HG02885 (cell line): ENCODE measurements around the gene SRPRB.

Experiments
- ATAC-seq: cut with Tn5 transposase; IDR thresholded peaks from one replicate; pipeline ENCODE4 v1.9.1; 2021; ENCODE audit warnings: mild to moderate bottlenecking; ENCODE audit not compliant: unreplicated experiment, poor library complexity

The SRPRB gene

GRCh38 chr3:133821767-133822638 is 16.4 kb downstream of the SRPRB start:
- ATAC-seq, result no peak

DNA sequence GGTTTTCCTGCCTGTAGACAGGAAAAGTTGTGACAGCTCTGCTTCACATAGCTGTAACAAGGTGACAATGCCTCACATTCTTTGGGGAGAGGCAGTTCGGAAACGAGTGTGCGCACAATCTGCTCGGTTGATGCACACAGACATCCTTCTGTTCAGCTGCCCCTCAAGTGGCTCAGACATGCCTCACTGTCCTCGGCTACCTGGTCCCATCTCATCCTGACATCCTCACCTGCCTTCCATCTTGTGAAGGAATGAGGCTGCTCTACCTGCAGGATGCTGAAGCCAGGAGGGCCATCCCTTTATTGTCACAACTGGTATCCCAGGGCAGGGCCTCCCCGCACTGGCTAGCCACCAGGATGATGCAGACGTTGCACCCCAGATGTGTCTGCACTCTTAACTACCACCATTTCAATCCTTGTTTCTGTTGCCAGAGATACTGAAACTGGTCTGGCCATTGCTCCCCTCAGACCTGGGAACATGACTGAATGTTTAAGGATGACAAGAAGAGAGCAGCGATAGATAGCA is 19.4 kb downstream of the SRPRB start:
- ATAC-seq, result no peak

DNA sequence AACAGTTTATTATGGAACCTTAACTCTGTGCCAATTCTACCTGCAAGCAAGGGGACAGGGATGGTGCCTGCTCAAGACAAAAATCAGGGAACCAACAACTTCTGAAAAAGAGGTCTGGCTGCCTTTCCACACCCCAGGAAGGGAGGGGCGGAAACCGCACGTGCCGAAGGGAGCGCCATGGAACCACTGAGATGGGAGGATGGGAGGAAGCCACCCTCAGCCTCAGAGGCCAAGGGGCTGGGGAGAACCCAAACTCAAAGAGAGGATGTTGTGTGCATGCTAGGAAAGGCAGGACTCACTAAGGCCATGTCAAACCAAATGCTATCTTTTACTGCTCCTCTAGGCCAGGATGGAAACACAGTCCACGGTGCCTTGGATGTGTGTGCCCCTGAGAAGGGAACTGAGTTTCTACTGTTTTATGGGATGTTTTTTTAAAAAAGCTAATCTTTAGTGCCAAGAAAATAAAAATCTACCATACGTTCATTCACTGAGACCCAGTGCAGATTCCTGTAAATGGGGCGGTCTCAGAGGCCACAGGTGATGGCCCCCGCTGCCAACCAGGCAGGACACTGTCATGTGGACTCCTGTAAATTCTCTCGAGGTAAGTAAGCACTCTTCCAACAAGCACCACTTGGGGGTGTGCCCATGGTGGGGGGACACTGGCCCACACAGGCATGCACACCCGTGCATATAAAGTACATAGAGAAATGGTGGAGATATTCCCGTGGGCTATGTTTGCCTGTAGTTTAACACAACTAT is 20.5 kb downstream of the SRPRB start:
- no peak for ATAC-seq

DNA sequence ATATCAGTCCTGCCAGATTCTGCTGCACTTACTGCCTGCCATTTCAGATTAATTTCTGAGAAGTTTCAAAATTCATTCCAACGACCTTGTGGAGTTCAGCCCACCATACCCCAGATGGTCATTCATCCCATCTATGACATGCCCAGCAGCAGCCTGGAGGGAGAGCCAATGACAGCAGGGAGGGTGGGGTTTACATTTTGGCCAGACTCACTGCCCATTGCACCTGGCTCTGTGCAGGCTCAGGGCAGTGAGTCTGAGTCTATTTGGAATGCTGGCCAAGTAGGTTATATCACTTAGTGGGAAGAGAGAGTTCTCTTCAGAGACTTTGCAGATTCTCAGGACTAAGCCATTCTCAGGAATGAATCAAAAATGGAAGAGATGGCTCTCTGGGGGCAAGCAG is 21.5 kb downstream of the SRPRB start:
- no peak for ATAC-seq

DNA sequence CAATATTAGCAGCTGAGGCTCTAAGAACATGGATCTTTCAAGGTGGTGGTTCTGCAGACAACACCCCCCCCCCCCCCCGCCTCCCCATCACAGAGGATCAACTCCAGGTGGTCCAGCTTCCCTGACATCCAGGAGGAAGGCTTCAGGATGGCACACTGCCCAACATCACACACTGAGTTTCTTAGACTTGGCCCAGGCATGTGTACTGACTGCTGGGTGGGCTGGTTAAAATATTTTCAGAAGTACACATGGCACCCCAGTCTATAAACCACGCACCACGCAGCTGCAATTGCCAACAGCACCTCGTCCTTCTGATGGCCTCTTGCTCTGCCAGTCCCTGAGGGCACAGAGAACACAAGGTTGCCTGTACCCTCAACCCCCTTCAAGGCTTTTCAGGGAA is 22.1 kb downstream of the SRPRB start:
- ATAC-seq, result no peak

DNA sequence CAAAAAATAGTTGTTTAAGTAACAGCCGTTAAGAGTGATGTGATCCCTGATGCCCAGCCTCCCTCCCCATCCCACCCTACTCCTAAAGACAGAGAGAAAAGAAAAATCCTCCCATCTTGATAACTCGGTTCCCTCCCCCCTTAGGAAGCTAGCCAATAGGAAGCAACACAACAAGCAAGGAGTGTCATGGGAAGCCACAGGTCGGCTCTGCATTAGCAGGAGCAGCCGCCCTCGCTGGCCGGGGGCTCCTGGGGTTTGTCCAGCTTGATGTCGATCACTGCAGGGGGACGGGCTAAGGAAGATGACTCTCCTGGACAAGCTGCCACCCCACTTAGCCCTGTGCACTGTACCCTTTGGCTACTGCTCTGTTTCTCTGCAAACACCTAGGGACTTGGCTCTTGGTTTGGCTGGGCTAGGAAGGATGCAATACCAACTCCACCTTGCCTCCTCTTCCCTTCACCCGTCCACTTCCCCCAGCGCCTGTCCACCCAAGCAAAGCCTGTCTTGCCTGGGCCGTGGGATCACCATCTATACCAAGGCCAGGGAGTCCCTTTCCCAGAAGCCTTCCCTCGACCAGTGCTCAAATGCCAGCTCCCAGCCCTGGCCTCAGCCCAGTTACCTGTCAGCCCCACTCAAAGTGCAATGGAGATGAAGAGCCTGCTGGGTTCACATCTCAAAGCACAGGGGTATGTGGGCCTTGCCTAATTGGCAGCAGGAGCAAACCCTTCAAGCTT is 23.1 kb downstream of the SRPRB start:
- ATAC-seq, result no peak

GRCh38 chr3:133829310-133829707 is 23.7 kb downstream of the SRPRB start:
- ATAC-seq, result no peak

GRCh38 chr3:133830071-133830470 is 24.5 kb downstream of the SRPRB start:
- no peak for ATAC-seq

DNA sequence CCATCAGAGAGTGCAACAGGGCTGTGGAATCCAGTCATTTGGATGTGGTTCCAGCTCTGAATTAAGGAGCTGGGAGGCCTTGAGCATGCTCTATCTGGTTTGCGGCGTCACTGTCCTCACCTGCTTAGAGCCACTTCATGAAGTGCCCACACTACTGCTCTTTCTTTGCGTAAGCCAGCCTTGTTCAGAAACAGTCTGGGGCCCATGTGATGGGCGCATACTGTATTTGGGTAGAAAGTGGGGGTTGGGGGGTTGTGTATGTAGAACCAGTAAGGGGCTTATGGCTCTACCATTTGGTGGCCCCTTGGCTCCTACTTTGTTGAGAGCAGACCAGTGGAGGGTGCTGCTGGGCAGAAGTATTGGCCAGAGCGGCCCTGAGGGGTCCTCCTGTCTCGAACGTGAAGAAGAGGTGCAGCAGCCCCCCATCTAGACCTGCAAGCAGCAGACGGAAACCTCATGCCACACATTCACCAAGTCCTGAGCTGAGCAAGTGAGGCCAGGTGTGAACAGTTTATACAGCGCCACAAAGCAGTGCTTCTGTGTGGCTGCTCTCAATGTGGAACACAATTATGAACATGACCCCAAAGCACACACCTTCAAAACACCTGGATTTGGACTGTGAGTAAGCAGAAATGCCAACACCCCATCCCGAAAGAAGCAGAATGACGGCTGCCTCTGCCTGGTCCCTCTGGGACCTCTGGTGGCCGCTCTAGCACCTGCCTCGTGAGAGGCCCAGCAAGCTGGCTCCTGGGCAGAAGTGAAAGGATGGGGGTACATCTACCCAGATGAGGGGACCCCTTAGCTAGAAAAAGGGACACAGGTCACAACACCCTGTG is 26.6 kb downstream of the SRPRB start:
- ATAC-seq, result peak; percentile 43

DNA sequence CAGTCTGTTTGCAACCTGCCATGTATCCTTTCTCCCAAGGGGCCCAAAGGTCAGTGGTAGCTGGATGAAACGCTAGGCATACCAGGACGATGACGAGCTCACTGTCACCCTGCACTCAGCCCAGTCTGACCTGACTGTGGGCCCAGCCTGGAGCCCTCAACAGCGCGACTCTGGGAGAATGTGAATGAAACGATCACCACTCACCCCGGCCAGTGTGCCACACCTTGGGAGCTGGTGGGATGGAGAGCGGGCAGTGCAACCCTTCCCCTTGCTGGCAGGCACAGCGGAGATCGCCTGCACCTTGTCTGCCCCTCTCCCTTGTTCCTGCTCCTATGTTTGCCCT is 27.2 kb downstream of the SRPRB start:
- ATAC-seq, result no peak

DNA sequence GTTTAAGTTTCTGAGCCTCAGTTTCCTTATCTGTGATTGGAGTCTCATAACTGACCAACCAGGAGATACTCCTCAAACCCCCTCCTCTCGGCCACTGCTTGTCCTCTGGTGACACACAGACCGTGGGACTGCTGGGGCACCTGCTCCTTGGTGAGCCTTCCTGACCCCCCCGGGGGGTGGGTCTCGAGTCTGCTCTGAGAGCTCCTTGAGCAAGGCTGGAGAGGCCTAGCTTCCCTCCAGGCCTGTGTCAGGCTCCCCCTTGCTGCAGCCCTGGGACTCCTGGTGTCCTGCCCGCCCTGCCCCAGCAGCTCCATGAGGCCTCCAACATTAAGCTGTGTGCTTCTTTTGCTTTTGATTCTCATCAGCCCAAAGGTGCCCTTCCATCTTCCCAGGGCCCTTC is 27.7 kb downstream of the SRPRB start:
- no peak for ATAC-seq

DNA sequence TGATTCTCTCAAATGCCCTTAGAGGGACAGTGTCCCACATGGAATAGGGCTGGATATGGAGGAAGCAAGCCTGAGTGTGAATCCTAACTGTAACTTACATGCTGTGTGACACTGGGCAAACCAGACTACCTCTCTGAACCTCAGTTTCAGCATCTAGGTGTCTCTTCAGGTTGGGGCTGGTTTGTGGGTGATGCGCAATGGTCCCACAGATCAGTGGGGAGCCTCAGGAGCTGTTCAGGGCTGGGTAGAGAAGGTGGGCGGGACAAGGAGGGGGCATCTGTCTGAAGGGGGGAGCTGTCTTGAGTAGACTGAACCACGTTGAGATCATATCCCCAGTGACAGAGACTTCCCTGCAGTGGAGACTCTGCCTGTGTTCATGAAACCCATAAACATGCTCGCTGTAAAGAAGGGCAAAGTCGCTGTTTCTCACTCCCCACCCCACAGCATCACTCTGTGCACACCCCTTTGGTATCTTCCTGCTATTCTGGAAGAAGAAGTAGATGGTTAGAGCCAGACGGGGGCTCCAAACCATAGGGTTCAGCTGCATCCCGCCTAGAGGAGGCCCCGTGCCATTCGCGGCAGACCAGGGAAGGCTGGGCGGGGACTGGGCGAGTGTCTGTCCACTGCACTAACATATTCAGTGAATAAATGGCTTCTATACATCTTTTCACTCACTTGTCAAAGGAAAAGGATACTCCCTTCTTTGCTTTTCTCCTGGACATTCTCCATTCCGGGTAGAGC is 28.4 kb downstream of the SRPRB start:
- ATAC-seq, result no peak

DNA sequence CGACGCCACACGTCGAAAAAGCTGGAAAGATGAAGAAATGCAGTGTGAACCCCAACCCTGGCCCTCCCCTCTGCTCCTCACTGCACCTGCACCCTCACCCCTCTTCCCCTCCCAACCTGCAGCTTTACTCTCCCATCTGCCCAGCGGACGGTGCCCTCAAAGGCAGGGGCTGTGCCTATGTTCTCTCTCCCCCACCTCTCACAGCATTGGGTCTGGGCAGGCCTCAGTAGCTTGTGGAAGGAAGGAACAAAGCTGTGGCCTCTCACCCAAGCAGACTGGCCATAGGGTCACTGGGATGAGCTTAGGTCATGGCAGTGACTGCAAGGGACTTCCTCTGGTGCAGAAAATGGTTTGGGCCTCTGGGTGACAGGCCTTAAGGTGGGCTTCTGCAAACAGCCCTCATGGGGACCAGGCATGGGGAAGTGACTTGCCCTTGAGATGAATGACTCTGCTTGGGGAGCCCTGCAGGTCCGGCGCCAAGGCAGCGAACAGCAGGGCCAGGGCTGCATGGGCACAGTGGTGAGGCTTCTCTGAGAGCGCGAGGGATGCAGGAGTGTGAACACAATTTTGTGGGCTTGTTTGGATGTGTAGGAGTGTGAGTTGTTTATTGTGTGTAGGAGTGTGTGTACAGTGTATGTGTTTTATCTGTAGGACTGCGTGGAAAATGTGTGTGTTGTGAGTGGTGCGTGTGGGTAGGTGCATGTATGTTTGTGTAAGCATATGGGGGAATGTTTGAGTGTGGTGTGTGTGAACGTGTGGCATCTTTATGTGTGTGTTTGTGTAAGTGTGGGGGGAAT is 29.2 kb downstream of the SRPRB start:
- no peak for ATAC-seq

DNA sequence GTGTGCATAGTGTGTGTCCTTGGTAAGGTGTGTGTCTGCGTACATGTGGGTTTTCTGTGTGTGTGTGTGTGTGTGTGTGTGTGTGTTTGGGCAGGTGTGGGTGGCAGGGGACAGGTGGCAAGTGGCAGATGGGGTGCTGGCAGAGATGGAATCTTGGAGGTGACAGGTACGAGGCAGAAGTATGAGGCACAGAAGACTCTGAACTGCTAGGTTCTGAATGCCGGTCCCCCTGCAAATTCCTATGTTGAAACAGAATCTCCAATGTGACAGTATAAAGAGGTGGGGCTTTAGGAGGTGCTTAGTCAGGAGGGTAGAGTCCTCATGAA is 29.8 kb downstream of the SRPRB start:
- no peak for ATAC-seq

DNA sequence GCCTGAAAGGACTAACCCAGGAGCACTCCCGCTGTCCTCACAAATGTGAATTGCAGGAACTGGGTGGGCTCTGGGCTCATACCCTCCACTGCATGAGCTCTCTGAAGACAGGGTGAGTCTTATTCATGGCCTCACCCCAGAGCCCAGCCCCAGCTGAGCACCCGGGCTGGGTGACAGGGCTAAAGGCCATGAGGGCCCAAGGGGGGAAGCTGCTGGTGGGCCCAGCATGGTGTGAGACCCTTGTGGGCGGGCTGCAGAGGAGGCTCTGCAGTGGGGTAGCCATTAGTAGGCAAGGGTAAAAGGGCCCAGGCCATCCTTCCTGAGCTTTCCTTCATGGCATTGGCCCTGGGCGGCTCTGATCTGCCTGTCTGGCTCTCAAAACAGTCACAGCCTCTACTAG is 30.3 kb downstream of the SRPRB start:
- no peak for ATAC-seq

- no peak for ATAC-seq
Observed at GRCh38 chr3:133836497-133837158, 31.0 kb downstream of the SRPRB start.

DNA sequence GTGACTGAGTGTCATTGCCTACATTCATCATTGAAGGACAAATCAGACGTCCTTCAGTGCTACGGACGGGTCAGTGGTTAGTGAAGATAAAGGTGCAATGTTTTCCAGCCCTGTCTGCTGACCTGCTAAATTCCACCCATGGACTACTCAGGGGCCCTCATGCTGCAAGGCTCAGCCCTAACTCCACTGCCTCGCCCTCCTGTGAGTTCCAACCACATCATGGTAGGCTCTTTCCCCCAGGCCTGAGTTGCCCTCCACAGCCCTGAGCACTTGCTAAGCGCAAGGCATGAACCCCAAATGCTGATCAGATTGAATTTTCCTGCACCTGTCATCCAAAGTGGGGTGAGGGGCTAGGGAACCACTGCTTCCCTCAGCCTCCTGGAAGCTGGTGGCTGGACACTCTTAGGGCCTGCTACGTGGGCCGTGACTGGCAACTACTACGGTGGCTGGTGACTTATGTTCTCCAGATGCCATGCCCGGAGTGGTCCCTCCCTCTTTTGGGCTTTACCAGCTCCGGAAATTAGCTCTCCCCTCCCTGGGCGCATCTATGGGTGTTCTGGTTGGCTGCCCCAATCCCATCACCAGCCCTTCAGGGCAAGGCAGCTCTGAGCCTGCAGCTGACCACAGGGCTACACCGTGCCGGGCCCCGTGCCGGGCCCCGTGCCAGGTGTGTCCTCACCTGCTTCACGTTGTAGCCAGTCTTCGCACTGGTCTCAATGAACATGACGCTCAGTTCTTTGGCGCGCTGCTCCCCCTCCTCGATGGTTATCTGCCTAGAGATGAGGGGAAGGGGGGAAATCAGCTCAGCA is 32.1 kb downstream of the SRPRB start:
- no peak for ATAC-seq
